Head of caudate nucleus (tissue), 42 donors: ENCODE results near the gene POLD2.
"Not testable (repeated sequence)": the region's sequence is repeated elsewhere in the genome, so short reads cannot be mapped to it uniquely, and the experiment has no call there.

Source experiments
- DNase-seq, 42 donors: peaks; one replicate each; pipeline versions ENCODE4 v3.0.0 to v3.0.0-alpha.2; 2020 to 2021; ENCODE audit warnings: mixed read lengths in 7 of 42
- intact Hi-C: fragments of 100-400 bp; cut with DNase I; formaldehyde crosslinking; loops from one replicate; pipeline ENCODE4 v1.15.0; 2022

The POLD2 gene

DNA sequence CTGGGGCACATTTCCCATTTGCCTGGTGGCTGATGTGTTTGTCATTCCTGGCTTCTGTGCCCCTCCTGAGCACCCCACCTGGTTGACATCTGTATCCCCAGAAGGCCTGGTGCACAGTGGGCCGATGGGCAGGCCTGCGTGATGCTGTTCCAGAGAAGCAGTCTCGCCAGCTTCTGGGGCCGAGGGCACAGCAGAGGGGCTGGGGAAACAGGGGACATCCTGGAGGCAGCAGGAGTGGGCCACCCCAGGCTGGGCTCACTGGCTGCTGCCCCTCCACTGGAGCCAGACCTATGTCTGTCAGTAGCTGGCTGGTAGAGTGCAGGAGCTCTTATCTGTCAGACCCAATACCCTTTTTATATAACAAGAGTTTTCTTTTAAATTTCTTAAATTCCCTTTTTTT lies 18.7 kb upstream of the POLD2 start:
- intact Hi-C loops: no loop called here
- DNase-seq: no peak

DNA sequence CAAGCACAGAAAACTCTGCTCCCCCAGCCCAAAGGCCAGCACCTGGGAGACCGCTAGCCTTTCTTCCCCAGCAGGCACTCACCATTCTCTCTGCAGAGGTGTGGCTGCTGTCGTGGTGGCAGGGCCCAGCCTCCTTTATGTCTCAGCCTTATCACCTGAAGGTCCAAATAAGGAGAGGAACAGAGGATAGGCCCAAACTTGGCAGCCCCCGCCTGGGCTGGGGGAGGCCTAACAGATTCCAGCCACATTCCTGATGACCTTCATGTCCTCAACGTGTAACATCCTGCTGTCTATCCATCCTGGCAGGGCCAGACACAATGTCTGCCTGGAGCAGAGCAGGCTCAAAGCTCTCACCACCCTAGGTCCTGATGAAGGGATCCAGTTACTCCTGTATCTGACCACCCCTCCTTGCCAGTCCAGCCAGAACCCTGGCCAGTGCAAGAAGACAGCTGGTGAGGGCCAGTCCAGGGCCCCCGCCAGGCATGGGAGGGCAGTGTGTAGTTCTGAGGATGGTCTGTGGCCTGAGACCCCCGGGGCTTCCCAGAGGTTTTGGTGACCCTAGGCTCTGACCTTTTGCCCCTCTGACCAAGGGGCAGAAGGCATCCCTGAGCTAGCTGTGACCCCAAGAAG lies 18.0 kb upstream of the POLD2 start, which contains the start of gene MYL7:
MYL7 (minus strand) TSS at position 112 of the 630 bp plus-strand sequence; CDS start at position 85, 27 bp downstream.
- intact Hi-C loops: no loop called here
- no peak for DNase-seq

DNA sequence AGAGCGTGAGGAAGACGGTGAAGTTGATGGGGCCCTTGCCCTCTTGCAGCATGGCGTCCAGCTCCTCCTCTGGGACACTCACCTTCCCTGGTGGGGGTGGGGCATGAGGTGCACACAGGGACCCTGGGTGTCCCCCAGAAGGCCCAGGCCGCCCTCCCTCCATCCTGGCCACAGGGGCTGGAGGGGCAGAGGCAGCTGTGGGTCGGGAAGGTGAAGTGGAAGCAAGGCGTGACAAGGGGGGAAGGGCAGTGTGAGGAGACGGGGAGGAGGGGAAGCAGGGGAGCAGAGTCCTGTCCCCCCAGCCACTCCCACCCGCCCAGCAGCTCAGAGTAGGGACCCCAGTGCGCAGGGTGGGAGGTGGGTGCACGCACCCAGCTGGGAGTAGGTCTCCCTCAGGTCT lies 17.0 kb upstream of the POLD2 start:
- intact Hi-C loops: no loop called here
- no peak for DNase-seq

DNA sequence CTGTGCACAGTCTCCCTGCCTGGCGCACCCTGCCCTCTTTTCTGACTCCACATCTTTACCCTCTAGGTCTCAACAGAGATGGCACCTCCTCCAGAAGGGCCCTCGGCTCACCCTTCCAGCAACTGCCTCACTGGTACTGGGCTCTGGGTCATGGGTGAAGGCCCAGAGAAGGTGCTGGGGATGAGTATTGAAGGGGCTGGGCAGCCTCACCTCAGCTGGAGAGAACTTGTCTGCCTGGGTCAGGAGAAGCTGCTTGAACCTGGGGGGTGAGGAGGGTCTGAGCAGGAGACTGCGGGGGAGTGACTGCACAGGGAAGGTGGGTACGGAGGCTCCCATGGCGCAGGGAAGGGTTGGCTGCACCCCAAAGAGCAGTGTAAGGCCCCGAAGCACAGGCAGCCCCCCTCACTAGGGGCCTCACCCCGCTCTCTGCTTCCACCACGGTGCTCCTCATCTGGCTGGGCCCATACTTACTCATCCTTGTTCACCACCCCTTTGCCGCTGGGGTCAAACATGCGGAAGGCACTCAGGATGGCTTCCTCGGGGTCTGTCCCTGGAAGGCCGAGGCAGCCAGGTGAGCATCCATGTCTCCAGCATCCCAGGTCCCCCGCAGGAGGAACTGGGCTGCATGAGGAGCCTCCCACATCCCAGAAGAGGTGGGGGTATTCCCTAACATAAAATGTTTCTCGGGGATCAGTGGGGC lies 16.1 kb upstream of the POLD2 start:
- intact Hi-C loops: no loop called here

DNA sequence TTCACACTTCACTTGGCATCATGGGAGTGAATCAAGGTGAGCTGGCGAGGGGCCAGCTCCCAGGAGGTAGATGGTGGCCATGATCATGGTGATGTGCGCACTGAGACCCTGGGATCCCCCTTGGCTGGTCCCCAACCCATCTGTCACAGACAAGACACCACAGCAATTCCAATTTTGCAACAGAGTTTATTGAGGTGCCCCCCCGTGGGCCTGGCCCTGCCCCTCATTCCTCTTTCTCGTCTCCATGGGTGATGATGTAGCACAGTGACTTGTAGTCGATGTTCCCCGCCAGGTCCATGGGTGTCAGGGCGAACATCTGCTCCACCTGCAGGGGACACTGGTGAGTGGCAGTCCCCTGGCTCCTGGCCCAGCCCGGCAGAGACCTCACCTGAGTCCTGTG lies 15.3 kb upstream of the POLD2 start:
- DNase-seq: no peak
- intact Hi-C loops: no loop called here

More for the DNA sequence above, 16.1 kb upstream of the POLD2 start:
- no peak for DNase-seq

DNA sequence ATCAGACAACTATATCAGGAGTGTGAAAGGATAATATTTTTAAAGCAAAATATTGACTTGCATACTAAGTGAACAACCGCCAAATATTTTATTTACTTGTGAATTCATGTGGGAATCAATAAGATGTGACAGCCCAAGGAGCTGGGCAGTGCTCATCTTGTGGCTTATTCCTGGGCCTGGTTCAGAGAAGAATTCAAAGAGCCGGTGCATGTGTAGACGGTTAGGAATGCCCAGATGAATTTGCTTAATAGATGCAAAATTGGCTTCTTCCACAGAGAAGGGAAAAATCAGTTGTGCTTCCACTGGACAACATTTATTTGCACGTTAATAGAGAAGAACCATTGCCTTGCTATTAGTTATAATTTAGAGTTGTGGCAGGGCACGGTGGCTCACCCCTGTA lies 13.4 kb upstream of the POLD2 start:
- intact Hi-C loops: no loop called here
- no peak for DNase-seq

DNA sequence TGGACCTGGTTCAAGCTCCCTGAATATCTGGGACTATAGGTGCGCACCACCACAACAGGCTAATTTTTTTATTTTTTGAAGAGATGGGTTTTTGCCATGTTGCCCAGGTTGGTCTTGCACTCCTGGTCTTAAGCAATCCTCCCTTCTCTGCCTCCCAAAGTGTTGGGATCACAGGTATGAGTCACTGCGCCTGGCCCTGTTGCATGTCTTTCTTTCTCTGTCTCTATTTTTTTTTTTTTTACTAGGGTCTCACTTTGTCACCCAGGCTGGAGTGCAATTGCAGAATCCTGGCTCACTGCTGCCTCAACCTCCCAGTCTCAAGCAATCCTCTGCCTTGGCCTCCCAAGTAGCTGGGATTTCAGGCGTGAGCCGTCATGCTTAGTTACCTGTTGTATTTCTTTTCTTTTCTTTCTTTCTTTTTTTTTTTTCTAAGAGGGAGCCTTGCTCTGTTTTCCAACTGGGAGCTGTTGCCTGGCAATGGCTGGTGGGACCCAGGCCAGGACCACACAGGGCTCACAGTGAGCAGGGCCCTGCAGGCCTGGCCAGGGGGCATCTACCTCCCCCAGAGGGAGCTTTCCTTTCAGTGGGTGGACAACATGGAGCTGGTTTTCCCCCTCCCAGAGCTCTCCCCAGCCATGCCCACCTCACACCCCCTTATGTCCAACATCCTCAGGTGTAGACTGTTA lies 11.7 kb upstream of the POLD2 start:
- intact Hi-C loops: no loop called here
- peak in 2 of 42 donors; percentile 24 to 30 for DNase-seq

DNA sequence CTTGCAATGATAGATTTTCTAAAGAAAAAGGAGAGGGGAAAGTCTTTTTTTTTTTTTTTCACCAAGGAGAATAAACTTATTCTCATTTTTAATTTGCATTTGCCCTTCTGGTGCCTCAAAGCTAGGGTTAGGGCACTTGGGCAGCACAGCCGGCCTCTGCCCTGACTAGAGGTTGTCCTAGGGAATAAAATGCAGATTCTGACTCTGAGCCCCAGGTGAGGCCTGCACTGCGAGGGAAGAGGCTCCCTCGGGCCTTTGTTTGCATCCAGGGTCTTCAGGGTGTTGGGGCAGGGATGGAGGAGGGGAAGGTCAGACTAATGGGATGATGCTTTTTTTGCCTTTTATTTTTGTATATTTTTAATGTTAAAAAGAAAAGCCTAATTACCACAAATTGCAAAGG lies 9.9 kb upstream of the POLD2 start:
- intact Hi-C loops: no loop called here
- no peak for DNase-seq

DNA sequence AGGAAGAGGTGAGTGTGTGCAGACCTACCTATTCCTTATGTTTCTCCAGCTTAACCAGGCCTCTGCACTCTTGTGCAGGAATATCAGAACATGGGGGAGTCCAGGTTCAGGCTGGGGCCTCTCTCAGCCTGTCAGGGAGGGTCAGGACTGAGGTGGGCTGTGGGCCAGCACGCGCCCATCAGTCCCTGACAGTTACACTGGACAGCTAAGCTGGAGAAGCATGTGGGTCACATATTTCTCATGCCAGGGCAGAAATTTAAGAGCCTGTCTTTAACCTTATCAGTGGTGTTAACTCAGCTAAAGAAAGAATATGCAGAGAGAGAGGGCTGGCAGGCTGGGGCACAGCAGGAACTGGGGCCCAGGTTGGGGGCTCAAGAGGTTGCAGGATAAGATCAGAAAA lies 8.7 kb upstream of the POLD2 start:
- DNase-seq: no peak

DNA sequence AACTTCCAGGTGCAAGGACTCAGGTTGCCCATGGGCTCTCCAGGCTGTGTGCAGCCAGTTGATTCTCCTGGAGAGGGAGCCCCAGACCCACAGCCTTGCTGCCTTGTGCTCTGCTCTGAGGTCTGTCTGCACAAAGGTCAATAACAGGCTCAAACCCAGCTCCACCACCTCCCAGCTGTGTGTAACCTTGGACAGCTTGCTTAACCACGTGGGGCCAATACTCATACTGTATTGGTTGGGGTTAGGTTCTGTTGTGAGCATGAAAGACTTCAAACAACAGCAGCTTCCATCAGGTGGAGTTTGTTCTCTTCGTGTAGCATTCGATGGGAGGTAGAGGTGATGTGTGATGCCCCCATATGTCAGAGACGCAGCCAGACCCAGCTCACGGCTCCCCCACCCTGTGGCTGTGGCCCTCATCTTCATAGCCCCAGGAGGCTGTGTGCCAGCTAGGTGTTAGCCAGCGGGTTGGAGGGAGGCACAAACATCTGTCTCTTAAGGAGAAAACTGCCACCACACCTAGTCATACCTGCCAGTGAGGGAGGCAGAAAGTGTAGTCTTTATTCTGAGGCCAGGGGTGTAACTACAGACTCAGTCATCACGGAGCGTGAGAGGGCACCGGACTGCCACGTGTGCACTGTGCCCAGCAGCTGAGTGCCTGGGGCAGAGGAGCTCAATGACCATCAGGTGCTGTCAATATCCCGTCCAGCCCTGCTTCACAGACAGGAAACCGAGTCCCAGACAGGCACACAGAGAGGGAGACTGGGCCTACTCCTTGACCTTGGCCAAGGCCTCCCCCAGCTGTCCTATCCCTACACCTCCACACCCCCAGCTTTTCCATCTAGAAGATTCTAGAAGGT lies 8.1 kb upstream of the POLD2 start:
- intact Hi-C loops: no loop called here
- no peak for DNase-seq

More for the DNA sequence above, 8.7 kb upstream of the POLD2 start:
- intact Hi-C loops: no loop called here

DNA sequence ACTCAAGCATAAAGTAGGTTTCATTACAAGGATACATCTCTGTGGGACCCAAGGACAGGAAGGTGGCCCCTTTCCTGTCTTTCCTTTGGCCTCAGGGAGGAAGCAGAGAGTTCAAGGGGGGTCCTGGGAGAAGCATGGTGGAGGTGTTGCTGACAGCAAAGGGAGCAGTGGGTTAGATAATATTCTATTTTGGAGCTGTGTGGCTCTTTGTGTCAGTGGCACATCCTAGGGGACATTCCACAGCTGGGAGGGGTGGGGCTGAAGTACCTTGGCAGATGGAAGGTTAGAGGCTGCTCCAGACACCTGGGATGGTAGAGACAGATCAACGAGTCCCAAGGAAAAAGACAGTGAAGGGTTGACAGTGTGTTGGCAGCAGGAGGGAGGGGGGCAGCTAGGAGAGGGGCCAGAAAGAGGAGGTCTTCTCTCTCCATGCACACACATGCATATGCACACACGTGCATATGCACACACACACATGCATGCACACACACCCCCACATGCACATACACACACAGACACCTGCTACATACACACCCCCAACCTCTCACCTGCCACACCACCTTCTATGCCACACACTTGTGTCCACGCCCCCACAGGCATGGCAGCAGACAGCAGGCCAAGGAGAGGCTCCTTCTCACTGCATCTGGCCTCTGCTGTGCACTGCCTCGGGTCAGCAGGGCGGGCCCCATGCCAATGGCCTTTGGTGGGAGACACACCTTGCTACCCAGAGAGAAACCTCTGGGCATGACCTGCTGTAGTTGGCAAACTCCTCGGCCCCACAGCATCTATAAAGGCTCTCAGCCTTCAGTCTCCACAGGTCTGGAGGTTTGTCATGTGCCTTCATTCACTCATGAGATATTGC lies 5.6 kb upstream of the POLD2 start:
- DNase-seq: no peak
- intact Hi-C loops: loop anchor here (10.0 kb wide), 1 partner anchor 84 kb away; the partner anchor contains the start of gene DBNL

DNA sequence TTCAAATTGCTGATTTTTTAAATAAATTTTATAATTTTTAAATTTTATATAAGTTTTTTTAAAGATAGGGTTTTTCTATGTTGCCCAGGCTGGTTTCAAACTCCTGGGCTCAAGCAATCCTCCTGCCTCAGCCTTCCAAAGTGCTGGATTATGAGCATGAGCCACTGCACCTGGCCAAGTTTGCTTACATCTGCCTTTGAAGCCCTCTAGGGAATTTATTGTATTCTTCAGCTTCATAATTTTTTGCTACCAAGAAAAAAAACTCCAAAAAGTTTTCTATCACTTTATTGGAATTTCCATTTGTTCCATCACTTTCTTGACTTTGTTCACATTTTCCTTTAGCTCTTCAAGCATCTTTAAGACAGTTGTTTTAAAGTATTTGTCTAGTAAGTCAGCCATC lies 3.8 kb upstream of the POLD2 start:
- no peak for DNase-seq
- intact Hi-C loops: loop anchor here (10.0 kb wide), 1 partner anchor 82 kb away; the partner anchor contains the start of gene DBNL

DNA sequence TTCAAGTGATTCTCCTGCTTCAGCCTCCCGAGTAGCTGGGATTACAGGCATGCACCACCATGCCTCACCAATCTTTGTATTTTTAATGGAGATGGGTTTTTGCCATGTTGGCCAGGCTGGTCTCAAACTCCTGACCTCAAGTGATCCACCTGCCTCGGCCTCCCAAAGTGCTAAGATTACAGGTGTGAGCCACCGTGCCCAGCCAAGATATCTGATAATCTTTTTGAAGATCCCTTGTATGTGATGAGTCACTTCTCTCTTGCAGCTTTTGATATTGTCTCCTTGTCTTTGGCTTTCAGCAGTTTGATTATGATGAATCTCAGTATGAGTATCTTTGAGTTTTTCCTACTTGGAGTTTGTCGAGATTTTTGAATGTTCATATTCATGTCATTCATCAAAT lies 3.2 kb upstream of the POLD2 start:
- DNase-seq: not testable (repeated sequence)
- intact Hi-C loops: loop anchor here (10.0 kb wide), 1 partner anchor 82 kb away; the partner anchor contains the start of gene DBNL

DNA sequence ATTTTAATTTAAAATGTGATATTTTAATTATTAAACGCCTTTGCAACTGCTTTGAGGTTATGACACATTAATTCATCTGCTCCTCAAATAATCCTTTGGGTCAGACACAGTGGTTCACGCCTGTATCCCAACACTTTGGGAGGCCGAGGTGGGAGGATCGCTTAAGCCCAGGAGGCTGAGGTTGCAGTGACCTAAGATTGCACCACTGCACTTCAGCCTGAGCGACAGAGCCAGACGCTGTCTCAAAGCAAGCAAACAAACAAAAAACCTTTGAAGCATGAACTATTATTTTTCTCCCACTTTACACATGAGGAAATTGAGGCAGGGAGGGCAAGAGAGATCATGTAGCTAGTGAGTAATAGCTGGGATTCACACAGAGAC lies 1.5 kb upstream of the POLD2 start:
- DNase-seq: no peak
- intact Hi-C loops: loop anchor here (10.0 kb wide), 1 partner anchor 80 kb away; the partner anchor contains the start of gene DBNL

DNA sequence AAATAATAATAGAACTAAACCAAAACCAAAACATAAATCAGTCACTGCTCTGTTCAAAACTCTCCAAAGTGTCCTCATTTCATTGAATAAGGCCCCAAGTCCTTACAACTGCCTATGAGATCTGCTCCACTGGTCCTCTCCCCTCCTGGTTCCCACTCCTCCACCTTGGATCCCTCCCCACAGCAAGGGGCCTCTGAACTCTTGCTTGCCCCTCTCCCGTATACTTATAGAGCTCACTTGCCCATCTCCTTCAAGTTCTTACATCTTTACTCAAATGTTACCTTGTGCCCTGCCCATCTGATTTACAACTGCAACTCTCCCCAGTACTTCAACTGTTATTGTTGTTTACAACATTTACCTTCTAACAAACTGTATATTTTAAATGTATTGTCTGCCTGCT lies 819 bp downstream of the POLD2 start:
- intact Hi-C loops: loop anchor here (10.0 kb wide), 1 partner anchor 78 kb away; the partner anchor contains the start of gene DBNL
- no peak for DNase-seq

DNA sequence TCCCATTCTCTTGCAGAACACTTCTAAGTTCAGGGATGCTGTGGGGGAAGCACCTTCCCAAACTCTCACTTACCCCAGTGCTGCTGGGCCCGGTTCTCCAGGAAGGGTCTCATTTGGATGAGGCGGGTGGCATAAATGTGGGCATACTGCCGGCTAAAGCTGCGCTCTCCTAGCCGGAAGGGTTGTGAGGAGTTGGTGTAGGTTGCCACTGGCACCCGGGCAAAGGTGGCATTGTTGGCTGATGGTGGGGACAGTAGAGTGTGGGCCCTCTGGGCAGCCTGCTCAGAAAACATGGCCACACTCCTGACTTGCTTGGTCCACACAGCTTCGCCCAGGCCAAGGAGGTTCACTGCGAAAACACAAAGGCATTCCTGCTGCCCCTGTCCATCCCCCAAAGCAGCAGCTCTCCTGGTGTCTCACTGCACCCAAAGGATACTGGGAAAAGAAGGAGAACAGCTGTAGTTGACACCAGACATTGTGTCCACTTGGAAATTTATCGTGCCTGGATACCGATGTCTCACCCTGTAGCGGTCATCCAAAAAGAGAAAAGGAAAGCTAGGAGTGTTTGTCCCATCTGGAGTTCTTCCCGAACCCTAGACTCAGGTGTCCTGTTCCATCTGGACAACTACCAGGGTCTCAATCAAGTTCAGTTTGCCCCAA lies 1.5 kb downstream of the POLD2 start:
- intact Hi-C loops: loop anchor here (10.0 kb wide), 1 partner anchor 77 kb away; the partner anchor contains the start of gene DBNL
- no peak for DNase-seq

DNA sequence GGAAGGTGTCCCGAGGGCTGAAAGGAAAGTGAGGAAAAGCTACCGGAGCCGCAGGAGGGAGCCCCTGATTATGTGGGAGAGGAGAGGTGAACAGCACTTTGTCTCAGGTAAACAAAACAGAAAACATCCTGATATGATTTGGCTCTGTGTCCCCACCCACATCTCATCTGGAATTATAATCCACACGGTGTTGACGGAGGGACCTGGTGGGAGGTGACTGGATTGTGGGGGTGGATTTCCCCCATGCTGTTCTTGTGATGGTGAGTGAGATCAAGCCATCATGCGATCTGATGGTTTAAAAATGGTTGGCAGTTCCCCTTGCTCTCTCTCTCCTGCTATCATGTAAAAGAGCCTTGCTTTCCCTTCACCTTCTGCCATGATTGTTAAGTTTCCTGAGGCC lies 3.0 kb downstream of the POLD2 start:
- DNase-seq: no peak
- intact Hi-C loops: loop anchor here (10.0 kb wide), 1 partner anchor 76 kb away; the partner anchor contains the start of gene DBNL
